Limb (tissue), 2 donors: ENCODE data around the gene HIGD2A.
A peak's percentile ranks its signal among the peaks of the same experiment; 100 is the strongest.

Source experiments
- DNase-seq, 2 donors: peaks; one replicate each; pipeline ENCODE4 v3.0.0-alpha.2; 2016; ENCODE audit errors: extremely low spot score in 2 of 2

Gene HIGD2A

DNA sequence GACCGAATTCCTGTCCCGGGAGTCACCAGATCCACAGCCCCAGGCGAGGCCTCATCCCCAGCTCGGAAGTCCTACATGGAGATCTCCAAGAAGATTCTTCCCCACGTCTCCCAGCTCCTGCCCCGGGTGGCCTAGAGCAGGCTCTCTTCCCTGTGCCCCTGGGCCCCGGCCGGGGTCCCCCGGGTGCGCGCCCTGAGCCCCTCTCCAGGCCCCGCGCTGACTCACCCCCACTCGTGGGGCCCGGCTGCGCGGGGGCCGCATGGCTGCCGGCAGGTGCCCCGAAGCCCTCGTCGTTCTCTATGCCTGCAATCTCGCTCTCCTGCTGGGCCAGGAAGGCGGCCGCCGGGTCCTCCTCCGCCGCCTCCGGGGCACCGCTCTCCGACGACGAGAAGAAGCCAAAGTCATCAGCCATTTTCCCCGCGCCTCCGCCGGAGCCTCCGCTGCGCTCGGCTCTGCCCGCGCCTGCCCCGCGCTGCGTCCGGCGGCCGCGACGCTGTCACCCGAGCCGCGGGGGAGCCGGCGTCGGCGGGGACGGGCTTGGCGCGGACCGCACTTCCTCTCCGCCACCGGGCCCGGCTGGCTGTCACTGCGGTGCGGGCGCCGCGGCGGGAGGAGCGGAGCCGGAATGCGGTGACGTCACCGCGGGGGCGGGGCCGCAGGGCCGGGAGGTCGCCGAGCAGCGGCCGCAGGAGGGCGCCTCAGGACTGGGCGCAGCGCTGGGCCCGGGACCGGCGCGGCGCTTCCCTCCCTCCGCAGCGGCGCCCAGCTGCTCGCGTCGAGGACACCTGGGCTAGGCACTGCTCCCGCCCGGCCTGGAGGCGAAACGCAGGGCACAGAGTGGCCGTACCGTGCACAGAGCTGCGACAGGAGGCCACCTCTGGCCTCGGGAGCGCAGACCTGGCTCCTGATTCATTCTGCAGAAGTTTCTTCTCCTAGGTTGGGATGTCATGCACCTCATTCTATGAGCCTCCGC, 27.7 kb downstream of the HIGD2A start, which contains the start of gene CLTB:
Gene CLTB (minus strand): TSS at position 588 of the 973 bp plus-strand sequence. CDS start 176 bp downstream, at position 412.
- peak; percentile 88 to 96 for DNase-seq

DNA sequence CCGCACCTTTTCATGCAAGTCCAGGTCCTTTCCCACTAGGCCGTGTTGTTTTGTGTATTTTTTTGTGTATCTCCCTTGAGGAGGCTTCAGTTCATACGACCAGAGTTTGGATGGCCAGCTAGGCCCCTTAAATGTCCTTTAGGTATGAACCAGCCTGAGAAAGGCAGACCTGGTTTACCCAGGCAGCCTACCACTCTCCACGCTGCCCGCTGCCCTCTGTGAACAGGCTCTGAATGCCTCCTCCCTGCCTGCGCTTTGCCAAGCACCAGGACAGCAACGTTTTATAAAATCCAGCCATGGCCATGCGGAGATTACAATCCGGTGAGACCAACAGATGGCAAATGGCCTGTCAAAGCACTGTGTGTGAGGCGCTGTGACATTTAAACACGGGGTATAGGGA, 28.4 kb downstream of the HIGD2A start:
- no peak for DNase-seq

DNA sequence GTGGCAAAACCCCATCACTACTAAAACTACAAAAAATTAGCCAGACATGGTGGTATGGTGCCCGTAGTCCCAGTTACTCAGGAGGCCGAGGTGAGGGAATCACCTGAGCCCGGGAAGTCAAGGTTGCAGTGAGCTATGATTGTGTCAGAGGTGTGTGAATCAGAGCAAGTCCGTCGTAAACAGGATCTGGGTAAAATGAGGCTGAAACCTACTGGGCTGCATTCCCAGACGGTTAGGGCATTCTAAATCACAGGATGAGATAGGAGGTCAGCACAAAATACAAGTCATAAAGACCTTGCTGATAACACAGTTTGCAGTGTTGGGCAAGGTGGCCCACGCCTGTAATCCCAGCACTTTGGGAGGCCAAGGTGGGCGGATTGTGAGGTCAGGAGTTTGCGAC, 29.7 kb downstream of the HIGD2A start:
- no peak for DNase-seq

DNA sequence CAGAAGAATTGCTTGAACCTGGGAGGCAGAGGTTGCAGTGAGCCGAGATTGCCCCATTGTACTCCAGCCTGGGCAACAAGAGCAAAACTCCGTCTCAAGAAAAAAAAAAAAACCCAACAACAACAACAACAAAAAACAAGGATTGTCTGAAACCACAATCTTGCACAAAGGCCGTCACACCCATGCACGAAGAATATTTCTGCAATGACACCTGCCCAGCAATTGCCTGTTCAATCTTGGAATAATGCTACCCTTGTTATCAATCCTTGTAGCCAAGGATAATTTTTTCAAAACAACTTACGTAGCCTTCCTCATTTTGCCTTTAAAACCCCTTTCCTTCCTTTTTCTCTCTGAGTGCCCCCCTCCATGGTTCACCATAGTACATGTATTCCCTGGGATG, 31.5 kb downstream of the HIGD2A start:
- no peak for DNase-seq

DNA sequence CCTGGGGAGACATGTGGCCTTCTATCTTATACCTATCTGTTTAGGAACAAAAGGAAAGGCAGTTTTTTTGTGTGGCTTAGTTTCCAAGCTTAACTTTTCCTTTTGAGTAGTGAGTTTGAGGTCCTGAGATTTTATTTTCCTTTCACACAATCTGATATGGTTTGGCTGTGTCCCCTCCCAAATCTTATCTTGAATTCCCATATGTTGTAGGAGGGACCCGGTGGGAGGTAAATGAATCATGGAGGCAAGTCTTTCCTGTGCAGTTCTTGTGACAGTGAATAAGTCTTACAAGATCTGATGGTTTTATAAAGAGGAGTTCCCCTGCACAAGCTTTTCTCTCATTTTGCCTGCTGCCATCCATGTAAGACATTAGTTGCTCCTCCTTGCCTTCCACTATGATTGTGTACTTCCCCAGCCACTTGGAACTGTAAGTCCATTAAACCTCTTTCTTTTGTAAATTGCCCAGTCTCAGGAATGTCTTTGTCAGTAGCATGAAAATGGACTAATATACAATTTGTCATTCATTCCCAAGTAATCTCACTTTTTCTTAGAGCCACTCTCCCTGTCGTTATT, 32.5 kb downstream of the HIGD2A start:
- DNase-seq: no peak

DNA sequence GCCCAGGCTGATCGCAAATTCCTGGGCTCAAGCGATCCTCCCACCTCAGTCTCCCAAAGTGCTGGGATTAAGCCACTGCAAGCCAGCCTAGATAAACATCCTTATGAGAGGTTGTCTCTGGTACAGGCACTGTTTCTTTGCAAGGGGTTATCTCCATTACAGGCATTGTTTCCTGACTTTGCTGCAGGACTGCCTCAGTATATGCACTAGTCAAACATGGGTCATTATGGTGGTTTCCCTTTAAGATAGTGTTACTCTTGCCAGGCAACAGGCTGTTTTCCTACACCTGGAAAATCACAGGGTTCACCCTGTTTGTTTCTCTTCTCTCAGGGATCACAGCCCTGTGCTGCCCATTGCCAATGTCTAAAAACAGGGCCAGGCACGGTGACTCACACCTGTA, 35.6 kb downstream of the HIGD2A start:
- DNase-seq: no peak

DNA sequence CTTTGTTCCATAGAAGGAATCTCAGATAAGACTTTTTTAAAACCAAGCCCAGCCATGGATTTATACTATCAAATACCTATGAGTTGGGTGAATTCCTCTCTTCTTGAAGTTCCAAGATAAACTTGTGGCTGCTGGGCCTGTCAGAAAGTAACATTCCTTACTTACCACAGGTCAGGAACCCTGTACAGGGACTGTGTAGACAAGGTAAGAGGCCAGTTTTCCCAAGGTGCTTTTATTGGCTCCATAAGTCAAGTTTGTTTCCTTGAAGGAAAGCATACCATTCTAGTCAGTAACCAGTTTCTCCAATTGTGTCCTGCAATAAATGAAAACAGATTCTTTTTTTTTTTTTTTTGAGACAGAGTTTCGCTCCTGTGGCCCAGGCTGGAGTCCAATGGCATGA, 36.6 kb downstream of the HIGD2A start:
- DNase-seq: no peak

DNA sequence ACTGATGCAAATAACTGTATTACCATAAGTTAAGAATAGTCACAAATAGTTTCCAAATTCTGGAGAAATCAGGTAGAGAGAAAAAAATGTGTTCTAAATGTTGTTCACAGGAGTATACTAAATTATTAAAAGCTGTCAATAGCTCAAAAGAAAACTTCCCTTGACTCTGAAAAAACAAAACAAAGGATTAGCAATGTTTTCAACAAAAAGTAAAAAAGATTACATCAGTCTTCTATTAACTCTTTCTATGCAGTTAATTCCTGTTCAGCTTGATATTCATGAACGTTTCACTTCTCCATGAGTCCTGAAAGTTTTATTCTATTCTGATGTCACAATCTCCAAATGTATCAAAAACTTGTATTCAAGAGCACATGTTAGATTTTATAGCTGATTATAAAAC, 37.2 kb downstream of the HIGD2A start:
- DNase-seq: no peak

DNA sequence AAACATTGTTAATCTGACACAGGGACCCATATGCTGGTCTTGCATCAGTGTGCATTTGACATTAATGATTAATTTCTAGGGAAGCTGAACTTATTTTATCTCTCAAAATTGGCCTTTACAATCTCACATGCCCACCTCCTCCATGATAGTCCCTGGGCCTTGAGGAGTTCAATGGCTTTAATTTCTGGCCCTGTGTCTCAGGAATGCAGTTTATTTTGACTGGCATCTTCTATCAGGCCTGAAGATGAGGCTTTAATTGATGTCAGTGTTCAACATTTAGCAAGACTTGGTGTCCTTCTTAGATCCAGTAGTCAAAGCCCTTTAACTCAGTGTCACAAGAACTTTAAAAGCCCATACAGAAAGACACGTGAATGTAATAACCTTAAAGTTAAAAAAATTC, 38.3 kb downstream of the HIGD2A start:
- no peak for DNase-seq

DNA sequence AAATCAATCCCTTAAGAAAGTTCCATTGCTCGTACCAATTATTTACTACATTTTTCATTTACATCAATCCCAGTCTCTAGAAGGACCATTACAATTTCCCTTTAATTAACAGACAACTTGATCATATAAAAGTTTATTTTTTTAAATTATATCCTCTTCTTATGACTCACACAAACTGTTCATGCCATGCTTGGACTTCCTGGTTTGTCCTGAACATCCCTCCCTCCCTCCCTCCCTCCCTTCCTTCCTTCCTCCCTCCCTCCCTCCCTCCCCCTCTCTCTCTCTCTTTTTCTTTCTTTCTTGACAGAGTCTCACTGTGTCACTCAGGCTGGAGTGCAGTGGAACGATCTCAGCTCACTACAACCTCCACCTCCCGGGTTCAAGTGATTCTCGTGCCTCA, 39.4 kb downstream of the HIGD2A start:
- DNase-seq: no peak

DNA sequence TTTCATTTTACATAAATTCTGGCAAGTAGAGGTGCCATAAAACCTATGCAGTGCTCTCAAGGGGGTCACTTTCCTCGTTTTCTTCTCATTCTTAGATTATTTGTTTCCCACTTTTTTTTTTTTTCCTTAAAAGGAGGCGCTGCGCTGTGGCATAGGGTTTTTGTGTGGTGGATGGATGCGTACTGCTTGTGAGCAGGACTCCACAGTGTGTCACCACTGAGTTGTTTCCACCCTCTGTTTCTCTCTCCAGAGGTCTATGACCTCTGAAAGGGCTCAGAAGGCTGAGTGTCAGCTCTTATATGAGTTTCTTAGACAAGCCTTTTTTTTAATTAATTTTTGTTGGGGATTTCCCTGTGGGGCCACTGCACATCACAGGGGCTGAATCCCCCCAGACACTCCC, 41.4 kb downstream of the HIGD2A start:
- DNase-seq: no peak

DNA sequence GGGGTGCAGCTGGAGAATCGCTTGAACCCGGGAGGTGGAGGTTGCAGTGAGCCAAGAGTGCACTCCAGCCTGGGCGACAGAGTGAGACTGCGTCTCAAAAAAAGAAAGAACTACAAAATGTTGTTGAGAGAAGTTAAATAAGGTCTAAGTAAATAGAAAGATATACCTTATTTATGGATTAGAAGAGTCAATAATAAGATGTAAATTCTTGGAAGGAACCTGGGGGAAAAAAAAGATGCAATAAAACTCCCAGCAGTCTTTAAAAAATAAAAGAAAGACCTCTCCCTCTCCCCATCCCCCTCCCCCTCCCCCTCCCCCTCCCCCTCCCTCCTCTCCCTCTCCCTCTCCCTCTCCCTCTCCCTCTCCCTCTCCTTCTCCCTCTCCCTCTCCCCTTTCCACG, 44.2 kb downstream of the HIGD2A start:
- DNase-seq: no peak

DNA sequence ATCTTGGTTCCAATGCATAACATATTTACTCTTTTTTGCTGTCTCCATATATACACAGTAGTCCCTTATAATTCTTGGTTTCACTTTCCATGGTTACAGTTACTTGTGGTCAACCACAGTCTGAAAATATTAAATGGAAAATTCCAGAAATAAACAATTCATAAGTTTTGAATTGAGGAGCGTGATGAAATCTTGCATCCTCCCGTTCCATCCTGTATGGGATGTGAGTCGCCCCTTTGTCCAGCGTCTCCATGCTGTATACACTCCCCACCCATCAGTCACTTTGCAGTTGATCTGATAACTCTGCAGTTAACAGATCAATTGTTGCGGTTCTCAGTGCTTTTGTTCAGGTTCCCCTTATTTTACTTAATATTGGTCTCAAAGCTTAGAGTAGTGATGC, 48.1 kb downstream of the HIGD2A start:
- DNase-seq: no peak

DNA sequence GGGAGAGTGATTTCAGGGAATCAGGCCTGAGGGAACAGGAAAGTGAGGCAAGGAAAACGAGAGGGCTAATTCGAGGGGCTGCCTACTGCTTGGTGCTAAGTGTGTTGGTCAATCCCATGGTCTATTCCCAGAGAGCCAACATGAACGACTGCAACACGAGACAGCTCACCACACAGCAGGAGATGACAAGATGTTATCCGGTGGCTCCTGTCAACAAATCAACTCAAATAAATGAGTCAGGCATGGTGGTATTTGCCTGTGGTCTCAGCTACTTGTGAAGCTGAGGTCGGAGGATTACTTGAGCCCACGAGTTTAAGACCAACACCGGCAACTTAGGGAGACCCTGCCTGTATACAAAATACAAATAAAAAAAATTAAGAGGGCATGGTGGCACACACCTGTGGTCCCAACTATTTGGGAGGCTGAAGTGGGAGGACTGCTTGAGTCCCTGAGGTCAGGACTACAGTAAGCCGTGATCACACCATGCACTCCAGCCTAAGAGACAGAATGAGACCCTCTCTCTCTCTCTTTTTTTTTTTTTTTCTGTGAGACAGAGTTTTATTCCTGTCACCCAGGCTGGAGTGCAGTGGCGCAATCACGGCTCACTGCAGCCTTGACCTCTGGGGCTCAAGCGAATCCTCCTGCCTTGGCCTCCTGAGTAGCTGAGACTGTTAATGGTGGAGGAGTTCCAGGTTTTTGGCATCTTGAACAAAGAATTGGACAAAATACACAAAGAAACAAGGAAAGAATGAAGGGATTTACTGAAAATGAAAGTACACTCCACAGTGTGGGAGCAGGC, 50.6 kb downstream of the HIGD2A start:
- DNase-seq: no peak
